HCT116 (cell line): ENCODE measurements around the gene CCDC158. TPM values are rescaled to one million over a fixed set of nuclear protein-coding genes. Genes with fewer than 3 reads are reported as not detected.

Source experiments
- ATAC-seq: fragments of 200-7000 bp; cut with Tn5 transposase; 2 replicates; pipeline ENCODE4 v1.9.1; 2020; ENCODE audit warnings: mild to moderate bottlenecking, moderate library complexity
- BruUV-seq: library from RNA; stranded (reverse); fragments of 400-500 nt; replicated peaks from 2 replicates; lab custom pipeline; 2021; lab: Mats Ljungman, UMichigan
- CTCF ChIA-PET: fragments of 300-600 bp; sonication (Branson Sonifier 250); formaldehyde crosslinking; loops from one replicate; lab custom pipeline; 2021; ENCODE audit warnings: antibody characterized with exemption; lab: Charles Lee
- POLR2A ChIA-PET: fragments of 300-600, 350-600 bp; sonication (Branson Sonifier 250); formaldehyde crosslinking; loops from one replicate; lab custom pipeline; 2021; ENCODE audit warnings: antibody characterized with exemption; lab: Charles Lee
- RAD21 ChIA-PET, 2 experiments: fragments of 300-600 bp; sonication (Branson Sonifier 250); formaldehyde crosslinking; loops; one replicate each; lab custom pipeline; 2023; ENCODE audit warnings: low total read pairs in 2 of 2; ENCODE audit not compliant: uncharacterized antibody in 2 of 2, unreplicated experiment in 2 of 2, low non-redundant PET in 1 of 2; lab: Charles Lee
- DNase-seq: peaks from one replicate; pipeline ENCODE4 v3.0.0-alpha.2; 2010; ENCODE audit warnings: low read depth, low spot score
- H2AFZ ChIP-seq: fragments of 200-600 bp; shearing (Covaris generic), sonication (generic); 2 replicates; pipeline ENCODE4 v1.6.1; 2017; ENCODE audit warnings: low read depth, mixed run types, mixed read lengths, antibody characterized with exemption, low read length; ENCODE audit not compliant: poor library complexity, severe bottlenecking
- H3K27ac ChIP-seq: 2 replicates; pipeline ENCODE4 v1.5.1; 2012; ENCODE audit warnings: low read depth, low read length
- H3K27me3 ChIP-seq: fragments of 200-600 bp; sonication (generic); 2 replicates; pipeline ENCODE4 v1.6.1; 2016; ENCODE audit warnings: mixed run types, low read length, mixed read lengths; ENCODE audit not compliant: insufficient read depth
- H3K36me3 ChIP-seq, 2 experiments: fragments of 200-500 bp in 1 of 2; fragments of 200-600 bp in 1 of 2; sonication (Bioruptor generic) in 1 of 2; sonication (generic) in 1 of 2; 2 replicates each; pipeline versions ENCODE4 v1.5.1 to v1.6.1; 2014 to 2016; ENCODE audit warnings: low read length in 2 of 2, inconsistent platforms in 1 of 2, mixed read lengths in 1 of 2, mixed run types in 1 of 2; ENCODE audit not compliant: insufficient read depth in 2 of 2, control insufficient read depth in 1 of 2
- H3K4me1 ChIP-seq, 2 experiments: fragments of 200-600 bp in 1 of 2; sonication (generic) in 1 of 2; 2 replicates each; pipeline versions ENCODE4 v1.5.1 to v1.6.1; 2012 to 2017; ENCODE audit warnings: low read length in 2 of 2, inconsistent platforms in 1 of 2, mild to moderate bottlenecking in 1 of 2, mixed read lengths in 1 of 2, mixed run types in 1 of 2, moderate library complexity in 1 of 2; ENCODE audit not compliant: insufficient read depth in 2 of 2, control insufficient read depth in 1 of 2
- H3K4me2 ChIP-seq: fragments of 200-600 bp; sonication (generic); 2 replicates; pipeline ENCODE4 v1.6.1; 2017; ENCODE audit warnings: mixed run types, low read length, mixed read lengths
- H3K4me3 ChIP-seq, 2 experiments: fragments of 200-600 bp in 1 of 2; sonication (generic) in 1 of 2; replicated peaks in 1 of 2; 2 replicates each; pipeline ENCODE4 v1.5.1; 2011 to 2016; ENCODE audit warnings: low read length in 2 of 2, control low read depth in 1 of 2, low read depth in 1 of 2, mild to moderate bottlenecking in 1 of 2, mixed read lengths in 1 of 2, mixed run types in 1 of 2
- H3K79me2 ChIP-seq: fragments of 200-600 bp; sonication (generic); 2 replicates; pipeline ENCODE4 v1.6.1; 2017; ENCODE audit warnings: mild to moderate bottlenecking, mixed run types, low read length, moderate library complexity, mixed read lengths; ENCODE audit not compliant: insufficient read depth
- H3K9ac ChIP-seq: fragments of 200-600 bp; sonication (generic); 2 replicates; pipeline ENCODE4 v1.6.1; 2016; ENCODE audit warnings: low read length, mixed read lengths
- H3K9me2 ChIP-seq: fragments of 200-600 bp; sonication (generic), shearing (Covaris generic); 2 replicates; pipeline ENCODE4 v1.6.1; 2017; ENCODE audit warnings: mixed run types, mild to moderate bottlenecking, moderate library complexity; ENCODE audit not compliant: insufficient read depth
- H3K9me3 ChIP-seq, 2 experiments: fragments of 200-500 bp in 1 of 2; fragments of 200-600 bp in 1 of 2; sonication (Bioruptor generic) in 1 of 2; sonication (generic) in 1 of 2; 2 replicates each; pipeline ENCODE4 v1.6.1; 2014 to 2017; ENCODE audit warnings: low read length in 2 of 2, mixed read lengths in 2 of 2, inconsistent platforms in 1 of 2, low read depth in 1 of 2, mild to moderate bottlenecking in 1 of 2, mixed run types in 1 of 2, moderate library complexity in 1 of 2; ENCODE audit not compliant: control insufficient read depth in 1 of 2, insufficient read depth in 1 of 2
- H4K20me1 ChIP-seq: fragments of 200-600 bp; sonication (generic), shearing (Covaris generic); 2 replicates; pipeline ENCODE4 v1.6.1; 2017; ENCODE audit warnings: mixed run types, mild to moderate bottlenecking, moderate library complexity; ENCODE audit not compliant: insufficient read depth
- ATF3 ChIP-seq: IDR thresholded peaks from 2 replicates; pipeline ENCODE4 v1.6.1; 2012
- CTCF ChIP-seq, 3 experiments: fragments of 200-600 bp in 1 of 3; sonication (generic) in 1 of 3; IDR thresholded peaks in 2 of 3; conservative IDR thresholded peaks in 1 of 3; 2 replicates each; pipeline ENCODE4 v1.5.1; 2012 to 2017; ENCODE audit warnings: low read depth in 2 of 3, low read length in 2 of 3, antibody characterized with exemption in 1 of 3, borderline replicate concordance in 1 of 3, control low read depth in 1 of 3, mild to moderate bottlenecking in 1 of 3, mixed read lengths in 1 of 3, mixed run types in 1 of 3, moderate library complexity in 1 of 3; ENCODE audit not compliant: insufficient read depth in 1 of 3
- EZH2phosphoT487 ChIP-seq: fragments of 200-600 bp; IDR thresholded peaks from 2 replicates; pipeline ENCODE4 v1.6.1; 2018; ENCODE audit warnings: antibody characterized with exemption, borderline replicate concordance
- JUND ChIP-seq: IDR thresholded peaks from 2 replicates; pipeline ENCODE4 v1.6.1; 2012
- REST ChIP-seq: IDR thresholded peaks from 2 replicates; pipeline ENCODE4 v1.6.1; 2012; ENCODE audit warnings: low read depth
- SIN3A ChIP-seq: IDR thresholded peaks from 2 replicates; pipeline ENCODE4 v1.6.1; 2012; ENCODE audit warnings: low read depth
- SP1 ChIP-seq: IDR thresholded peaks from 2 replicates; pipeline ENCODE4 v1.6.1; 2012; ENCODE audit warnings: low read depth
- SRF ChIP-seq: IDR thresholded peaks from 2 replicates; pipeline ENCODE4 v1.6.1; 2012; ENCODE audit warnings: low read depth
- TCF7L2 ChIP-seq: IDR thresholded peaks from 2 replicates; pipeline ENCODE4 v1.7.0; 2011; ENCODE audit warnings: borderline replicate concordance, inconsistent platforms; ENCODE audit not compliant: insufficient read depth, insufficient read length; ENCODE audit errors: extremely low read depth
- intact Hi-C: fragments of 100-400 bp; cut with micrococcal nuclease; formaldehyde crosslinking; loops from 2 replicates; pipeline ENCODE4 v1.10.0; 2022
- total RNA-seq: library from RNA; stranded (reverse); gene quantifications from one replicate; pipeline ENCODE4 v1.2.1, GENCODE V29; 2021; ENCODE audit not compliant: unreplicated experiment

CCDC158 gene
- total RNA-seq, 1 experiment from 2014 or later, result not detected

DNA sequence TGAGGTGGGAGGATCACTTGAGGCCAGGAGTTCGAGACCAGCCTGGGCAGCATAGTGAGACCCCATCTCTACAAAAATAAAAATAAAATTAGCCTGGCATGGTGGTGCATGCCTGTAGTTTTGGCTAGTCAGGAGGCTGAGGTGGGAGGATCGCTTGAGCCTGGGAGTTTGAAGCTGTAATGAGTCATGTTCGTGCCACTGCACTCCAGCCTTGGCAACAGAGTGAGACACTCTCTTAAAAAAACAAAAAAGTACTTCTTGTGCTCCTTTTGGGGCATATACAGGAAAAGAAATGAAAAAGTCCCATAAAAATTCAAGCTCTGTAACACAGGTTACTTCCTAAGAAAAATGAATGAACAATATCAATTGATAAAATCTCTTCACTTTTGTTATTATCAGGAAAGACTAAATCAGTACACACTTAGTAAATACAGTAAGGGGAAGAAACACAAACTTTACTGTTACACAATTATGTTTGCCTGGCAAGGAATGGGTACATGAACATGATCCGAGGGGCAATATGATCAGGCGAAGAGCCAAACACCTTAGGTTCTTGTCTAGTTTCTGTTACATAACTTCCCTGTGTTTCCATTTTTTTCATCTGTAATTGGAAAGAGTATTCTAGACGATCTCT, 46.9 kb downstream of the CCDC158 start:
- intact Hi-C loops, result no loop called here
- no TSS peak for BruUV-seq
- no peak overlapping the region for H3K27ac ChIP-seq
- no peaks in the 10 kb centered on the region for H4K20me1 ChIP-seq
- ATAC-seq, result no peak
- peaks cover 3 to 15% of the 10 kb centered on the region in 2 experiments; a peak in 3 of 4 replicates for H3K4me1 ChIP-seq
- POLR2A ChIA-PET, result no interaction called here
- peak overlapping the region; percentile 79 for H2AFZ ChIP-seq
- H3K79me2 ChIP-seq, result no peaks in the 10 kb centered on the region
- H3K9me2 ChIP-seq, result no peaks in the 10 kb centered on the region
- H3K36me3 ChIP-seq, result no peaks in the 10 kb centered on the region
- TF ChIP-seq SIN3A (no peak), TCF7L2 (no peak), JUND (no peak), ATF3 (no peak), SP1 (no peak), EZH2phosphoT487 (no peak), REST (no peak), CTCF (IDR thresholded peaks at IDR 0.05 in 2 of 3, conservative IDR thresholded peaks at IDR 0.05 in 1 of 3; ENCODE audit: borderline replicate concordance in 1 of 3, insufficient read depth in 1 of 3, low read depth in 2 of 3, low read length in 2 of 3) (no peak), SRF (no peak)
- TF ChIP-seq, all 23 proteins: peak for 0
- Histone ChIP-seq H3K4me2 (peak overlapping the region; percentile 17; the same call in 1 of the 2 replicates), H3K9me3 (no peaks in the 10 kb centered on the region), H3K4me3 (no peak overlapping the region), H3K9ac (no peak overlapping the region), H3K27me3 (no peaks in the 10 kb centered on the region)
- CTCF ChIA-PET, result interaction anchor here (6.7 kb wide), 1 partner anchor 194 kb away, joined by 151 read pairs; no protein-coding TSS in a partner anchor
- DNase-seq, result no peak
- RAD21 ChIA-PET, result no interaction called here
